ENCODE results near the gene PRKCQ. TPM values are rescaled to one million over a fixed set of nuclear protein-coding genes. Genes with fewer than 3 reads are reported as not detected.

PRKCQ gene
- total and polyA plus RNA-seq, 7 experiments from 2014 or later, result 44.3 to 74.5 (median 65.8) TPM

- peaks cover 9 to 44% (median 24%) of the 10 kb centered on the region in 5 donors for H3K36me3 Mint-ChIP-seq
Measured at GRCh38 chr10:6561552-6561951, 18.5 kb downstream of the PRKCQ start.

GRCh38 chr10:6558759-6559461, 21.2 kb downstream of the PRKCQ start:
- no peaks in the 10 kb centered on the region for H3K27me3 ChIP-seq (ENCODE audit: control insufficient read depth in 2 of 2, insufficient read depth in 2 of 2, low read length in 2 of 2)
- H3K27ac Mint-ChIP-seq, result peak overlapping the region; percentile 57 to 92 (median 86)
- H3K4me1 Mint-ChIP-seq, result peaks cover 75 to 97% (median 92%) of the 10 kb centered on the region in 7 donors
- peaks cover 52 to 75% of the 10 kb centered on the region in 2 donors for H3K4me1 ChIP-seq (ENCODE audit: control insufficient read depth in 2 of 2, insufficient read depth in 2 of 2, low read length in 2 of 2)
- intact Hi-C loops (cut with micrococcal nuclease), result loop anchor here in 1 of 2 donors (1.0 to 5.0 kb wide), 4 partner anchors 16 to 112 kb away; no protein-coding TSS in a partner anchor
- ATAC-seq (peak; percentile 39), DNase-seq (no peak)
- H3K4me3 ChIP-seq (ENCODE audit: low read length), result peak overlapping the region; percentile 35
- H3K9me3 ChIP-seq (ENCODE audit: control insufficient read depth in 2 of 3, low read length in 3 of 3), result no peaks in the 10 kb centered on the region
- peak overlapping the region; percentile 57 to 77 (median 62) for H3K4me3 Mint-ChIP-seq
- no peaks in the 10 kb centered on the region for H3K36me3 ChIP-seq (ENCODE audit: control insufficient read depth in 2 of 3, insufficient read depth in 3 of 3, low read length in 3 of 3)
- H3K36me3 Mint-ChIP-seq, result peaks cover 4 to 61% (median 36%) of the 10 kb centered on the region in 5 donors
- POLR2A ChIA-PET, result interaction anchor here (1.4 to 4.4 kb wide), 4 partner anchors 8 to 28 kb away, joined by 4 to 36 read pairs (median 8); no protein-coding TSS in a partner anchor
- H3K27me3 Mint-ChIP-seq, result no peaks in the 10 kb centered on the region
- CTCF ChIA-PET, result interaction anchor here (1.1 to 1.5 kb wide), 2 partner anchors 22 to 45 kb away, joined by 3 to 4 read pairs; no protein-coding TSS in a partner anchor
- H3K27ac ChIP-seq (ENCODE audit: low read depth, low read length), result no peak overlapping the region
- H3K9me3 Mint-ChIP-seq, result peaks cover 0 to 7% (median 0%) of the 10 kb centered on the region in 11 donors

More at GRCh38 chr10:6561552-6561951, 18.5 kb downstream of the PRKCQ start:
- ChIA-PET POLR2A (interaction anchor here (0.9 to 1.7 kb wide), 2 partner anchors 18 to 27 kb away, joined by 3 to 4 read pairs; no protein-coding TSS in a partner anchor), CTCF (interaction anchor here (1.7 to 3.6 kb wide), 2 partner anchors 19 to 46 kb away, joined by 3 to 12 read pairs; no protein-coding TSS in a partner anchor)
- Histone ChIP-seq H3K9me3 (ENCODE audit: control insufficient read depth in 2 of 3, low read length in 3 of 3) (no peaks in the 10 kb centered on the region), H3K36me3 (ENCODE audit: control insufficient read depth in 2 of 3, insufficient read depth in 3 of 3, low read length in 3 of 3) (no peaks in the 10 kb centered on the region), H3K27me3 (ENCODE audit: control insufficient read depth in 2 of 2, insufficient read depth in 2 of 2, low read length in 2 of 2) (no peaks in the 10 kb centered on the region), H3K4me3 (ENCODE audit: low read length) (no peak overlapping the region), H3K4me1 (ENCODE audit: control insufficient read depth in 2 of 2, insufficient read depth in 2 of 2, low read length in 2 of 2) (peaks cover 72 to 83% of the 10 kb centered on the region in 2 donors), H3K27ac (ENCODE audit: low read depth, low read length) (peak overlapping the region; percentile 46)
- intact Hi-C loops (cut with micrococcal nuclease), result loop anchor here in 1 of 2 donors (5.0 kb wide), 1 partner anchor 44 kb away; no protein-coding TSS in a partner anchor
- peaks cover 74 to 97% (median 92%) of the 10 kb centered on the region in 7 donors for H3K4me1 Mint-ChIP-seq
- H3K27me3 Mint-ChIP-seq, result no peaks in the 10 kb centered on the region
- H3K27ac Mint-ChIP-seq, result peak overlapping the region; percentile 14 to 94 (median 80)
- peaks cover 0 to 7% (median 0%) of the 10 kb centered on the region in 11 donors for H3K9me3 Mint-ChIP-seq
- ATAC-seq, result no peak
- no peak for DNase-seq
- peak overlapping the region in 9 of 10 donors; percentile 25 to 85 (median 70) for H3K4me3 Mint-ChIP-seq

- no peaks in the 10 kb centered on the region for H3K36me3 ChIP-seq (ENCODE audit: control insufficient read depth in 2 of 3, insufficient read depth in 3 of 3, low read length in 3 of 3)
- H3K9me3 ChIP-seq (ENCODE audit: control insufficient read depth in 2 of 3, low read length in 3 of 3), result no peaks in the 10 kb centered on the region
- intact Hi-C loops (cut with micrococcal nuclease), result loop anchor here in 1 of 2 donors (1.0 to 5.0 kb wide), 4 partner anchors 15 to 111 kb away; no protein-coding TSS in a partner anchor
- POLR2A ChIA-PET, result interaction anchor here (0.6 to 4.4 kb wide), 7 partner anchors 9 to 35 kb away, joined by 3 to 36 read pairs (median 4); no protein-coding TSS in a partner anchor
- H3K27ac Mint-ChIP-seq, result peak overlapping the region; percentile 57 to 92 (median 86)
- DNase-seq (peak in 5 of 9 donors; percentile 19 to 49 (median 36)), ATAC-seq (peak; percentile 84)
- CTCF ChIA-PET, result interaction anchor here (1.1 to 1.5 kb wide), 3 partner anchors 12 to 45 kb away, joined by 3 to 4 read pairs (median 3); no protein-coding TSS in a partner anchor
- H3K9me3 Mint-ChIP-seq, result peaks cover 0 to 7% (median 0%) of the 10 kb centered on the region in 11 donors
- H3K36me3 Mint-ChIP-seq, result peaks cover 7 to 59% (median 40%) of the 10 kb centered on the region in 5 donors
- H3K27me3 ChIP-seq (ENCODE audit: control insufficient read depth in 2 of 2, insufficient read depth in 2 of 2, low read length in 2 of 2), result no peaks in the 10 kb centered on the region
- H3K4me1 Mint-ChIP-seq, result peaks cover 74 to 97% (median 92%) of the 10 kb centered on the region in 7 donors
- H3K27ac ChIP-seq (ENCODE audit: low read depth, low read length), result no peak overlapping the region
- H3K4me3 ChIP-seq (ENCODE audit: low read length), result peak overlapping the region; percentile 35
- H3K4me1 ChIP-seq (ENCODE audit: control insufficient read depth in 2 of 2, insufficient read depth in 2 of 2, low read length in 2 of 2), result peaks cover 46 to 68% of the 10 kb centered on the region in 2 donors
- H3K27me3 Mint-ChIP-seq, result no peaks in the 10 kb centered on the region
- H3K4me3 Mint-ChIP-seq, result peak overlapping the region; percentile 57 to 87 (median 66)
Measured at GRCh38 chr10:6558272-6558671, 21.8 kb downstream of the PRKCQ start.

GRCh38 chr10:6553937-6554336, 26.1 kb downstream of the PRKCQ start:
- peaks cover 0 to 7% (median 0%) of the 10 kb centered on the region in 11 donors for H3K9me3 Mint-ChIP-seq
- no peaks in the 10 kb centered on the region for H3K36me3 ChIP-seq (ENCODE audit: control insufficient read depth in 2 of 3, insufficient read depth in 3 of 3, low read length in 3 of 3)
- H3K4me1 ChIP-seq (ENCODE audit: control insufficient read depth in 2 of 2, insufficient read depth in 2 of 2, low read length in 2 of 2), result peaks cover 23 to 39% of the 10 kb centered on the region in 2 donors
- H3K4me3 ChIP-seq (ENCODE audit: low read length), result no peak overlapping the region
- H3K27ac Mint-ChIP-seq, result peak overlapping the region in 7 of 9 donors; percentile 9 to 86 (median 61)
- CTCF ChIA-PET, result no interaction called here
- intact Hi-C loops (cut with micrococcal nuclease), result no loop called here
- peaks cover 62 to 93% (median 88%) of the 10 kb centered on the region in 7 donors for H3K4me1 Mint-ChIP-seq
- H3K9me3 ChIP-seq (ENCODE audit: control insufficient read depth in 2 of 3, low read length in 3 of 3), result no peaks in the 10 kb centered on the region
- H3K27ac ChIP-seq (ENCODE audit: low read depth, low read length), result no peak overlapping the region
- ATAC-seq (no peak), DNase-seq (no peak)
- POLR2A ChIA-PET, result no interaction called here
- H3K4me3 Mint-ChIP-seq, result peak overlapping the region in 3 of 10 donors; percentile 12 to 33 (median 29)
- peaks cover 6 to 69% (median 47%) of the 10 kb centered on the region in 5 donors for H3K36me3 Mint-ChIP-seq
- H3K27me3 ChIP-seq (ENCODE audit: control insufficient read depth in 2 of 2, insufficient read depth in 2 of 2, low read length in 2 of 2), result no peaks in the 10 kb centered on the region
- no peaks in the 10 kb centered on the region for H3K27me3 Mint-ChIP-seq

GRCh38 chr10:6543431-6544005, 36.6 kb downstream of the PRKCQ start:
- DNase-seq, result peak in 4 of 9 donors; percentile 65 to 76 (median 71)
- no peaks in the 10 kb centered on the region for H3K36me3 ChIP-seq (ENCODE audit: control insufficient read depth in 2 of 3, insufficient read depth in 3 of 3, low read length in 3 of 3)
- peak overlapping the region; percentile 64 for H3K4me3 ChIP-seq (ENCODE audit: low read length)
- CTCF ChIA-PET, result interaction anchor here (0.6 to 2.5 kb wide), 15 partner anchors 9 to 1729 kb away, joined by 3 to 12 read pairs (median 4); partner anchors contain the start of gene PRKCQ
- Mint-ChIP-seq H3K9me3 (peaks cover 0 to 4% (median 0%) of the 10 kb centered on the region in 11 donors), H3K36me3 (peaks cover 7 to 32% (median 13%) of the 10 kb centered on the region in 5 donors), H3K27me3 (no peaks in the 10 kb centered on the region), H3K27ac (peak overlapping the region; percentile 97 to 100 (median 99)), H3K4me3 (peak overlapping the region; percentile 79 to 95 (median 88)), H3K4me1 (peaks cover 41 to 85% (median 71%) of the 10 kb centered on the region in 7 donors)
- no peaks in the 10 kb centered on the region for H3K9me3 ChIP-seq (ENCODE audit: control insufficient read depth in 2 of 3, low read length in 3 of 3)
- peak; percentile 87 for ATAC-seq
- intact Hi-C loops (cut with micrococcal nuclease), result loop anchor here (1.0 to 2.0 kb wide), 11 partner anchors 13 to 341 kb away; partner anchors contain the start of gene PFKFB3 (in 1 of the 2)
- peaks cover 55 to 63% of the 10 kb centered on the region in 2 donors for H3K4me1 ChIP-seq (ENCODE audit: control insufficient read depth in 2 of 2, insufficient read depth in 2 of 2, low read length in 2 of 2)
- POLR2A ChIA-PET, result interaction anchor here (0.6 to 3.0 kb wide), 22 partner anchors 9 to 70 kb away, joined by 3 to 100 read pairs (median 6); partner anchors contain the start of gene PRKCQ
- H3K27me3 ChIP-seq (ENCODE audit: control insufficient read depth in 2 of 2, insufficient read depth in 2 of 2, low read length in 2 of 2), result no peaks in the 10 kb centered on the region
- peak overlapping the region; percentile 73 for H3K27ac ChIP-seq (ENCODE audit: low read depth, low read length)

Data from naive thymus-derived CD4-positive, alpha-beta T cell (primary cell).